H54 (cell line): ENCODE results near the gene CEP112.
A peak's percentile ranks its signal among the peaks of the same experiment; 100 is the strongest.
"Not testable (repeated sequence)": the region's sequence is repeated elsewhere in the genome, so short reads cannot be mapped to it uniquely, and the experiment has no call there.

ENCODE experiments used
- DNase-seq: peaks from one replicate; pipeline ENCODE4 v3.0.0; 2011; ENCODE audit warnings: low spot score, mixed read lengths; ENCODE audit not compliant: insufficient read length
- FAIRE-seq: peaks from 3 replicates; lab custom pipeline; 2011; peaks lifted over from hg19 to GRCh38; lab: Jason Lieb, UNC
- POLR2A ChIP-seq: IDR thresholded peaks from 2 replicates; pipeline ENCODE4 v1.6.1; 2011; ENCODE audit warnings: low read depth, mild to moderate bottlenecking, low read length

Gene CEP112

DNA sequence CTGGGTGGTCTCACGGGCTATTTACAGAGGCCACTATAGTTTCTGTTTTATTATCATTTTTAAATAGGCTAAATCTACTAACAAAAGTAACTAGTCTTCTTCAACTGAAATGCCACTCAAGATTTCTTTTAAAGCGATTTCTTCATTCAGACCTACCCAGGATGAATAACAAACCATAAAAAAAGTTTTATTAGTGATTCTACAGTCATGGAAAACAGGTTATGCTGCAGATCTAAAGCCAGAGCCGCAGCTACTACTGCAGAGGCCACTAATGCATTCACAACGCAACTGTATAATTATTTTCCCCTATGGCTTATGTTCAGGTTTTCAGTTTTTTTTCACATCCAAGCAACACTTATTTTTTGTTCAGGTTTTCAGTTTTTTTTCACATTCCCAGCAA, 494.3 kb downstream of the CEP112 start:
- DNase-seq, result no peak
- no peak for TF ChIP-seq POLR2A
- no peak for FAIRE-seq

DNA sequence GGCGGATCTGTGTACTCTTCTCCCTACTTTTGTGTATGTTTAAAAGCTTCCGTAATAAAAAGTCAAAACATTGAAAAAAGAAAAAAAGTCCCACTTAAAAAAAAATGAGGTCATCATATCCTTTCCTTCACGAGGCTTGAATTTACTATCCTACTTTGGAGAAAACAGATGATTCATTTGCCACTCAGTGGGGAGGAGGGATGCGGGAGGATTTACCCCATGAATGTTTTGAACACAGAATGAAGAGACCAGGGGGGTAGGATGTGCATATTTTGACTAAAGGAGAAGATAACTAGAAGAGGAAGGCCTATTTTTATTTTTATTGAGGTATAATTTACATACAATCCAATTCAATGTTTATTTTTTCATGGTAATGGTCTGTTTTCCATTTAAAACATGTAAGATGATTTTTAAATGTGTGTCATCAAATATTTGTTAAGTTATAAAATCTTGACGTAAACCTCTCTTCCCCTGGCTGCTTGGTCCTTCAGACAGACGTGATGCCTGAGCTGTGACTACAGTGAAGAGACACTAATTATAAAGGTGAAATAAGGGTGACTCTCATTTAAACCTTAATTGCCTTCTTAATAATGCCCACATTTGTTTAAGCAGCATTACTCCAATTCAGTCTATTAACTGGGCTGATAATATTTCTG, 495.1 kb downstream of the CEP112 start:
- peak; percentile 55 for FAIRE-seq
- DNase-seq, result peak; percentile 28
- TF ChIP-seq POLR2A, result no peak

DNA sequence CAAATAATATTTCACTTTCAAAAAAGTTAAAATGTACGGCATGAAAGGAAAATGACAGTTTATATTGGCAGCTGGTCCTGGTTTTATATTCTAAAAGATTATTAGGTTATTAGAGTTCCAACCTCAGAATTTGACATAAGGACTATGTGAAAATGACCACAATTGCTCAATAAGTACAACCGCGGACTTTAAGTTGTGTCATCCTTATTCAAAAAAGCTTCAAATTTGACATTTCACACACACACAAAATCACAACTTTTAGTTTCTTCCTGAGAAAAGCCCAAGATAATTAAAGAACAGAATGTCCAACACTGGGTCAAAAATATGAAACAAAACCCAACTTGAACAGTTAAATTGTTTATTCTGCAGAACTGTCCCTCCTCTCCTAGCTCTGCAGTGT, 497.3 kb downstream of the CEP112 start:
- FAIRE-seq, result no peak
- TF ChIP-seq POLR2A, result no peak
- DNase-seq, result no peak

DNA sequence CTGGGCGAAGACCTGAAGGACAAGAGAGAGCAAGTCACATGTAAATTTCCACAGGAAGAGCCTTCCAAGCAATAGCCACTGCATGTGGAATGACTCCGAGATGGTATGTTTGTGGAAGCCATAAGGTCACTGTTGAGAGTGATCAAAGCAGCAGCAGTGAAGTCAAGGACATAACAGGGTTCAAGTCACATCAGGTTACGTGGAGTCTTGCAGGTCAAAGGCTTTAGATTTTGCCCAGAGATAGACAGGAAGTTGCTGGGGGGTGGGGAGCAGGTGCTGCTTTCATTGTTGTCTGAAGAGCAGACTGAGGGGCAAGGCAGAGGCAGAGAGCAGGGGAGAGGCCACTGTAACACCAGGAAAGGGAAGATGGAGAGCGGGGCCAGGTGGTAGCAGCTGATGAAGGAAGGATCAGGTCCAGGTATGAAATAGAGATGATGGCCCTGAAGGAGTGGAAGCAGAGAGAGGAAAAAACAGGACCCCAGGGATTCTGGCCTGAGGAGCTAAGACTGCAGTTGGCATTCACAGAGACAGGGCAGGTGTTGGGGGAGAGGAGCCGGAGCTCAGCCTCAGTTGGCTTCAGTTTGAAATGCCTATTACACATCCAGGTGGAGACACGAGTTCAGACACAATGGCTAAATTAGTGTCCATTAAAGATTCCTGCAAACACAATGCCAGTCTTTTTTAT, 501.2 kb downstream of the CEP112 start:
- FAIRE-seq, result peak; percentile 41

DNA sequence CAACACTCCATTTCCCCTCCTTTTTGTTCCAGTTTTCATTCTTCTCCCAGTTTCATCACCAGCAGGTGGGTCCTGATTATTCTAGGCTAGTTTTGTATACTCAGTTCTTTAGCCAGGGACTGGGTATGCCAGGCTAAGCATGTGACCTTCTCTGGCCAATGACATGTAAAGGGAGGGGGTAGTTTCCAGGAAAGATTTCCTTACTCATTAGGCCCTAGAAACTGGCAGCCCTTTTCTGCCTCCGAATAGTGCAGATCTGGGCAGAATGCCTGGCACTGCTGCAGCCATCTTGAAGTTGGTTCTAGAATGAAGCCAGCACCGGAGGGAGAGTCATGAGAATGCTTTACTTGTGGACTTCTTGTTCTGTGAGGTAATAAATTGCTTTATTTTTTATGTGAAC, 503.6 kb downstream of the CEP112 start:
- no peak for FAIRE-seq
- no peak for TF ChIP-seq POLR2A
- DNase-seq, result no peak

More for the DNA sequence above, 501.2 kb downstream of the CEP112 start:
- TF ChIP-seq POLR2A, result no peak
- DNase-seq, result no peak

DNA sequence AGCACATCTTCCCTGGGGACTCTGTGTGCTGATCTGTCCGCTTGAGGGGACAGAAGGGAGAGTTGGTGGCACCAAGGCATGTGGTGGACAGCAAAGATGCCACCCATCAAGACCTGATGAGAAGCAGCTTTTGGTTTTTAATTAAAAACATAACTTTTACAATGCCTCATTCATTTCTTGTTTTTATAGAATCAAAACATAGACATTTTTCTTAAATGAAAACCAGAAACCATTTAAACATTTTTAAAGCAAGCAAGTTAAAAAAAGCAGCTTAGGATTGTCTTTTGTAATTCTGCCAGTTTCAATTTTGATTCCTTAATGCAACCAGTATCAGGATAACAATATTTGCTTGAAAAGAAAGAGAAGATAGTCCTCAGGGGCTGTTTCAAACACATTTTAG, 506.8 kb downstream of the CEP112 start:
- FAIRE-seq (no peak), DNase-seq (no peak)
- no peak for TF ChIP-seq POLR2A

DNA sequence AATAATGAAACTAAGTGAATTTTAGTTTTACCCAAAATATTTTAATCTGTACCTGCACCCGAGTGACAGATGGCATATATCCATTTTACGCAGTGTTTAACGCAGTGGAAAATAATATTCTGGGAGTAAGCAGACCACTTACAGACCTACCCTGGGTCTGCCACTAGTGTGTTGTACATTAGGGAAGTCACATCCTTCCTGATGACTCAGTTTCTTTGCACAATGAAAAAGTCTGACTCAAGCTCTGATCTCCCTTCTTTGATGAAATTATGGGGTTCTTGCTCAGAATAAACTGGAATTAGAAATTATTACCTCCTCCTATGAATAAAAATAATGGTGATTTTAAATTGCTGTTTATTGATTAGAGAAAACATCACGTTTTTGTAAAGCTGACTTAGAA, 507.3 kb downstream of the CEP112 start:
- no peak for FAIRE-seq
- no peak for DNase-seq
- no peak for TF ChIP-seq POLR2A

DNA sequence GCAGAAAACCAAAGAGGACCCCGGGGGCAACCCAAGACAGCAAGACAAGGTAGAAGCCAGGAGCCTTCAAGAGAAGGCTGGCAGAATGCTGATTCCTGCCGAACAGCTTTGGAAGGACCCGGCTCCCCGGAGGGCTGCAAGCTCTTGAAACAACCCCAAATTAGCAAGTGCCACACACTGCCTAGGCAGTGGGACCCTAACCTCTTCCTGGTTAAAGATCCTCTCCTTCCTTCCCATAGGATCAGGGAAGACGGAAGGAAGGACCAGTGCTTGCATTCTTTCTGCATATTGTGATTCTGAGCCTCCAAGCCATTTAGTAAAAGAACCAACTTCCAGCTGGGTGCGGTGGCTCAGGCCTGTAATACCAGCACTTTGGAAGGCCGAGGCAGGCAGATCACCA, 508.5 kb downstream of the CEP112 start:
- no peak for TF ChIP-seq POLR2A
- no peak for FAIRE-seq
- DNase-seq, result no peak

DNA sequence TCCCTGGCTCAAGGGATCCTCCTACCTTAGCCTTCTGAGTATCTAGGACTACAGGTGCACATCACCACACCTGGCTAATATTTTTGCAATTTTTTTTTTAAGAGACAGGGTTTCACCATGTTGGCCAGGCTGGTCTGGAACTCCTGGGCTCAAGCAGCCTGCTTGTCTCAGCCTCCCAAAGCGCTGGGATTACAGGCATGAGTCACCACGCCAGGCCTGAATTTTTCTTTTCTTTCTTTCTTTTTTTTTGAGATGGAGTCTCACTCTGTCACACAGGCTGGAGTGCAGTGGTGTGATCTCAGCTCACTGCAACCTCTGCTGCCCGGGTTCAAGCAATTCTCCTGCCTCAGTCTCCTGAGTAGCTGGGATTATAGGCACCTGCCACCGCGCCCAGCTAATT, 510.2 kb downstream of the CEP112 start:
- FAIRE-seq, DNase-seq: not testable (repeated sequence)

DNA sequence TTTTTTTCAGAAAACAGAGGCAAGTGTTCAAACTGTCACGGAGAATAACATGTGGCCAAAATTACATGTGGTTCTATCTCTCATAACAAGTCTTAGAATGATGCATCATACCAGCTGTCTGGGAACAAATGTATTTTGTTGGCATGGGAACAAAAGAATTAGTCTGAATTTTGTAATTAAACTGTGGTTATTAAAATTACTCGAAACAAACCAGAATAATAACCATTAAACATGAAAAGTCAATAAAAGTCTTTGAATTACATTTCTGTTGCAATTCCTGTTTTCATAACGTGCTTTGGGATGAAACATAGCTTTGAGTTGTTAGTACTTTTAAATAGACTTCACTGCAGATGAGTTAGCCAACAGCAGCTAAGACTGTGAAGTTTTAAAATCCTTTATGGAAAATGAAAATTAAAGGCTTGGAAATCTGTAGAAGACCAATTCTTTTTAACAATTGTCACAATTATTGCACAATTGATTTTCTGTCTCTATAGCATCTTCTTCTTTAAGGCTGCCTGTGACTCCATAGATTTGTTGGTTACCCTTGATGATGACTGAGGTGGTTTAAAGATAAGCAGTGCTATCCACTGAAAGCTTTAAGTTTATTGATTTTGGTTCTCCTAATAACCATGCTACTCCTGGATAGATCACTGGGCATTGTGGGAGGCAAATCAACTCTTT, 512.6 kb downstream of the CEP112 start:
- FAIRE-seq, result no peak
- no peak for DNase-seq
- TF ChIP-seq POLR2A, result no peak

DNA sequence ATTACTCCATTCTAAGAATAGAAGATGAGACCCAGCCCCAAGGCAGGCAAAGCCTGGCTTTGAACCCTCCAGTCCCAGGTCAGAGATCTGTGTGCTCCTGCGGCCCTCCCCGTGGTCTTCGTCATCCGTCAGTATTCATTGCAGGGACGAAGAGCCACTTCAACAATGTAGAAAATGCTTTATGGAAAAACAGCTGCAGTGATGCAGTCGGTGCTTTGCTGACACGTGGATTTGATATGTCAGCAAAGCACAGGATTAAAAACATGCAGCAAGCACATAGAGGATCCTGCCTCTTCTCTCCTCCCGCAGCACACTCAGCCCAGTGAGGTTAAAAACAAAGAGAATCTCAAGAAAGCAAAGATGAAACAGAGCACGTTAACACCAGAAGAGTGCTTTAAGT, 513.4 kb downstream of the CEP112 start:
- TF ChIP-seq POLR2A, result no peak
- no peak for FAIRE-seq
- no peak for DNase-seq

DNA sequence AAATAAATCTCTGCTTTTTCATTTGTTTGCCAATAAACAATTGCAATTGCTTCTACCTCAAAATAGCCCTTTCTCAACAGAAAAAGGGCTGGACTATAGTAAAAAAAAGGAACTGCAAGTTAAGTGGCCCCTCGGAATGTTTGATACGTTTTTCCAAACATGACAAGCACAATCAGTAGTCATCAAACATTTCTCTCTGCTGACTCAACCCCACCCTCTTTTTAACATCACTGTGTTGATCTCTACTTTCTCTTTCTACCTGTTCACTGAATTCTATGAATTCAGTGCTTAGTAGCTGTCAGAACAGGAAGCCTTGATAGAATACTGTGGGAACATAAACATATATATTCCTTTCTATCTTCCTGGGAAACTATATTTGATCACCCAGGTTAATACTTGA, 514.0 kb downstream of the CEP112 start:
- DNase-seq, result peak; percentile 38
- FAIRE-seq, result peak; percentile 75
- TF ChIP-seq POLR2A, result no peak

DNA sequence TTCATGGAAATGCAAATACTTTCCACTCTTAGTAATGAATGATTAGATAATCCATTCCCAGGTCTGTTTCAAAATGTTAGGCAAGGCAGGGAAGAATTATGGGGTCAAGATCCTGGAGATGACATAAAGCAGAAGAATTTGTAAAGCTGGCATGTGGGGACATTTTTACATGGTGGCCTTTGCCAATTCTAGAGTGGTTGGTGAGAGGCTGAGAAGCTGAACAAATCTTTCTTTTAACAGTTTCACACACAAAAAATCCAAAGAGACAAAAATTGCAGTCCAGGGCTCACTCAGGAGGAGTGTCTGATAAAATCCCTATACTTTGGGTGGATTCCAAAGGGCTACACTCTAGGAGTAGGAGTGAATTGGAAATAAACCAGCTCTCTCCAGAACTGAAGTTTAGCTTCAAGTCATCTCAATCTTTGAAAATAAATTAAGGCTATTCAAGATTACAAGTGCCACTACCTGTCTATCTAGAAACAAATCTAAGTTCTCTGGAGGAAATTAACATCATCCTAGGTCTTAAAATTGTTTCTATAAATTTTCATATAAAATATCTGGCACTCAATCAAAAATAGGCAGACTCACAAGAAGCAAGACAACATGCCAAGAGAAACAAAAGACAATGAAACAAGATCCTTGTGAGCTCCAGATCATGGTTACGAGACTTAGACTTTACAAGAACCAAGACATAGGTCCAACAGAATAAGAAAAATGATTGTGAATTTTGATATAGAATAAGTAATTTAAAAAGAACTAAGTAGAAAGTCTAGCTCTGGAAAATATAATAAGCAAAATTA, 517.5 kb downstream of the CEP112 start:
- DNase-seq, result no peak
- no peak for FAIRE-seq
- TF ChIP-seq POLR2A, result no peak
